Gastrocnemius medialis (tissue), 4 donors: Measurements from ENCODE around the gene PLSCR1.

Source experiments
- CTCF ChIP-seq, 5 experiments: fragments of 450-650 bp in 3 of 5; fragments of 200-600 bp in 2 of 5; sonication (generic) in 2 of 5; IDR thresholded peaks in 4 of 5; conservative IDR thresholded peaks in 1 of 5; 1 replicate in 4 of 5; 2 replicates in 1 of 5; pipeline ENCODE4 v1.5.1; 2016 to 2019; ENCODE audit warnings: antibody characterized with exemption in 5 of 5, mild to moderate bottlenecking in 3 of 5, moderate library complexity in 3 of 5
- POLR2A ChIP-seq, 2 donors: fragments of 450-650 bp; IDR thresholded peaks; one replicate each; pipeline ENCODE4 v1.6.1; 2017; ENCODE audit warnings: antibody characterized with exemption in 2 of 2, mild to moderate bottlenecking in 2 of 2, moderate library complexity in 2 of 2

GRCh38 chr3:146542179-146542578 lies 2.2 kb downstream of the PLSCR1 start:
- TF ChIP-seq CTCF (IDR thresholded peaks at IDR 0.05 in 4 of 5, conservative IDR thresholded peaks at IDR 0.05 in 1 of 5) (no peak), POLR2A (IDR thresholded peaks at IDR 0.05) (no peak)
